WTC11 (cell line): ENCODE measurements around the gene ATXN7.

Experiments
- ATF2 ChIP-seq: sonication (generic); formaldehyde crosslinking; IDR thresholded peaks from 2 replicates; pipeline ENCODE4 v1.8.1; 2022; ENCODE audit warnings: low read depth, missing genetic modification reagents, borderline replicate concordance
- CREB1 ChIP-seq: sonication (generic); formaldehyde crosslinking; IDR thresholded peaks from 2 replicates; pipeline ENCODE4 v1.8.0; 2023; ENCODE audit warnings: mild to moderate bottlenecking, missing genetic modification reagents
- CTCF ChIP-seq: fragments of 200-600 bp; IDR thresholded peaks from 2 replicates; pipeline ENCODE4 v1.8.0; 2022; ENCODE audit warnings: antibody characterized with exemption
- IRF2 ChIP-seq: sonication (generic); formaldehyde crosslinking; IDR thresholded peaks from 2 replicates; pipeline ENCODE4 v1.8.0; 2022; ENCODE audit warnings: low read depth, missing genetic modification reagents, borderline replicate concordance
- KAT7 ChIP-seq: sonication (generic); formaldehyde crosslinking; IDR thresholded peaks from 2 replicates; pipeline ENCODE4 v1.8.1; 2023; ENCODE audit warnings: missing genetic modification reagents, mild to moderate bottlenecking, borderline replicate concordance
- SMAD3 ChIP-seq: sonication (generic); formaldehyde crosslinking; IDR thresholded peaks from 2 replicates; pipeline ENCODE4 v1.8.0; 2022; ENCODE audit warnings: missing genetic modification reagents, mild to moderate bottlenecking, borderline replicate concordance
- SP1 ChIP-seq: sonication (generic); formaldehyde crosslinking; conservative IDR thresholded peaks from 2 replicates; pipeline ENCODE4 v1.8.1; 2022; ENCODE audit warnings: missing genetic modification reagents
- STAT6 ChIP-seq: sonication (generic); formaldehyde crosslinking; conservative IDR thresholded peaks from 2 replicates; pipeline ENCODE4 v1.8.1; 2023; ENCODE audit warnings: mild to moderate bottlenecking, low read depth, missing genetic modification reagents, moderate library complexity
- TP53 ChIP-seq: sonication (generic); formaldehyde crosslinking; IDR thresholded peaks from 2 replicates; pipeline ENCODE4 v1.8.1; 2023; ENCODE audit warnings: mild to moderate bottlenecking, missing genetic modification reagents
- ZBTB43 ChIP-seq: sonication (generic); formaldehyde crosslinking; IDR thresholded peaks from 2 replicates; pipeline ENCODE4 v1.8.1; 2023; ENCODE audit warnings: mild to moderate bottlenecking, missing genetic modification reagents
- ZNF263 ChIP-seq: sonication (generic); formaldehyde crosslinking; IDR thresholded peaks from 2 replicates; pipeline ENCODE4 v1.8.1; 2022; ENCODE audit warnings: low read depth, mild to moderate bottlenecking, moderate library complexity, missing genetic modification reagents
- ZNF317 ChIP-seq: sonication (generic); formaldehyde crosslinking; IDR thresholded peaks from 2 replicates; pipeline ENCODE4 v1.8.1; 2023; ENCODE audit warnings: low read depth, mild to moderate bottlenecking, moderate library complexity, missing genetic modification reagents, borderline replicate concordance
- TF ChIP-seq, protein P1 (sequence below): sonication (generic); formaldehyde crosslinking; IDR thresholded peaks from 2 replicates; pipeline ENCODE4 v1.8.1; 2023; ENCODE audit warnings: mild to moderate bottlenecking, missing genetic modification reagents, moderate library complexity

DNA sequence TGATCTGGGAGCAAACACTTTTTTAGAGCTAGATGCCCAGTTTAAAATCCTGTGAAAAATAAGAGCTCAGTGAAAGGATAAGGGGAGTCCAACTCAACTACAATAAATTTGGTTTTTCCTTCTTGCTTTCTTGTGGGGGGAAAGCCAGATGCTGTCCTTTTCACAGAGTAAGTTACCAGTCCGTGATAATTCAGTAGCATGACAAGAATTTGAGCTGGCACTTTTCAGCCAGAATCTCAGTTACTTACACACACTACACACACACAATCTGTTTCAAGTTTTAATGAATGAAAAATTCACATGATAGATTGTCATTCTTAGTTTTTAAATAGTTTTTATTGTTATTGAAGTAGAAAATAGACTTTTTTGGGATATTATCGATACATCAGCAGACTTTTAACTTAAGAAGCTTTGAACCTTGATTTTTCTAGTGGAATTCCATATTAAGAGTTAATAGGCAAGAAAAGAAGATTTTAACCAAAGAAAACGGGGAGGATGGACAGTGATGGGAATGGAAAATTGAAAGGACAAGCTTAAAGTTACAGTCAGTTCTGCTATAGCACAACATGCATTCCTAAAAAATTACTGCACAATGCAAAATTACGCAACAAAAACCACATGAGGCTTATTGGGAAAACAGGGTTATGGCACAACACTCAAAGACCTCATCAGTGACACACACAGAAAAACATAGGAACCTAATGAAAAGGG lies 112.6 kb downstream of the ATXN7 start:
- TF ChIP-seq SMAD3 (CRISPR knock-in tag): no peak
- TF ChIP-seq ZNF263 (CRISPR knock-in tag): no peak
- TF ChIP-seq ATF2: no peak
- no peak for TF ChIP-seq IRF2 (CRISPR knock-in tag)
- TF ChIP-seq SP1 (CRISPR knock-in tag): no peak
- TF ChIP-seq ZNF317: no peak
- no peak for TF ChIP-seq KAT7
- TF ChIP-seq, protein P1, sequence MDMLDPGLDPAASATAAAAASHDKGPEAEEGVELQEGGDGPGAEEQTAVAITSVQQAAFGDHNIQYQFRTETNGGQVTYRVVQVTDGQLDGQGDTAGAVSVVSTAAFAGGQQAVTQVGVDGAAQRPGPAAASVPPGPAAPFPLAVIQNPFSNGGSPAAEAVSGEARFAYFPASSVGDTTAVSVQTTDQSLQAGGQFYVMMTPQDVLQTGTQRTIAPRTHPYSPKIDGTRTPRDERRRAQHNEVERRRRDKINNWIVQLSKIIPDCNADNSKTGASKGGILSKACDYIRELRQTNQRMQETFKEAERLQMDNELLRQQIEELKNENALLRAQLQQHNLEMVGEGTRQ (CRISPR knock-in tag): no peak
- no peak for TF ChIP-seq ZBTB43 (CRISPR knock-in tag)
- TF ChIP-seq CREB1 (CRISPR knock-in tag): no peak
- TF ChIP-seq TP53 (CRISPR knock-in tag): no peak
- no peak for TF ChIP-seq CTCF
- TF ChIP-seq STAT6 (CRISPR knock-in tag): no peak
